ENCODE data around the gene BIRC3.

GRCh38 chr11:102305352-102306047 is 11.8 kb upstream of the BIRC3 start:
- no peak for TF ChIP-seq POLR2AphosphoS5 (IDR thresholded peaks at IDR 0.05; ENCODE audit: low read depth, low read length)
- TF ChIP-seq CTCF (IDR thresholded peaks at IDR 0.05): no peak
- TF ChIP-seq REST (IDR thresholded peaks at IDR 0.05; ENCODE audit: insufficient read depth in 1 of 2, low read depth in 2 of 2, low read length in 1 of 2): peak in 1 of 2 experiments; percentile 24; a peak in 1 of 4 replicates
- TF ChIP-seq TCF7L2 (IDR thresholded peaks at IDR 0.05; ENCODE audit: low read depth, low read length): 0 out of 2 replicates have a peak, but pooled peaks have one; percentile 16
- TF ChIP-seq SIN3A (IDR thresholded peaks at IDR 0.05; ENCODE audit: borderline replicate concordance, insufficient read depth, low read depth, low read length): no peak
